Posterior cingulate gyrus (tissue), 11 donors: ENCODE measurements around the gene NOM1.

ENCODE experiments used
- DNase-seq, 10 donors: peaks; one replicate each; pipeline versions ENCODE4 v3.0.0 to v3.0.0-alpha.2; 2020 to 2021; ENCODE audit warnings: mixed read lengths in 3 of 10
- intact Hi-C: fragments of 100-400 bp; cut with DNase I; formaldehyde crosslinking; loops from one replicate; pipeline ENCODE4 v1.15.1; 2023

Gene NOM1

GRCh38 chr7:157012113-157012547 lies 62.6 kb downstream of the NOM1 start:
- no peak for DNase-seq
- intact Hi-C loops: no loop called here

- peak in 2 of 10 donors; percentile 27 to 49 for DNase-seq
- intact Hi-C loops: no loop called here
Measured at GRCh38 chr7:157013101-157013500, 63.6 kb downstream of the NOM1 start.

- peak in 2 of 10 donors; percentile 59 to 69 for DNase-seq
- intact Hi-C loops: no loop called here
Measured at GRCh38 chr7:157013602-157014549, 64.4 kb downstream of the NOM1 start.

GRCh38 chr7:157014635-157015555 lies 65.4 kb downstream of the NOM1 start:
- peak in 2 of 10 donors; percentile 48 to 69 for DNase-seq
- intact Hi-C loops: no loop called here

GRCh38 chr7:157016024-157016351 lies 66.5 kb downstream of the NOM1 start:
- DNase-seq: peak in 2 of 10 donors; percentile 49 to 50
- intact Hi-C loops: no loop called here

- peak in 1 of 10 donors; percentile 45 for DNase-seq
- intact Hi-C loops: no loop called here
Measured at GRCh38 chr7:157016352-157017041, 67.0 kb downstream of the NOM1 start.

- intact Hi-C loops: no loop called here
- DNase-seq: peak in 2 of 10 donors; percentile 47 to 66
Measured at GRCh38 chr7:157017149-157017548, 67.6 kb downstream of the NOM1 start.

GRCh38 chr7:157017603-157018327 lies 68.3 kb downstream of the NOM1 start:
- intact Hi-C loops: no loop called here
- DNase-seq: peak in 1 of 10 donors; percentile 58

GRCh38 chr7:157018328-157018996 lies 69.0 kb downstream of the NOM1 start:
- peak in 1 of 10 donors; percentile 47 for DNase-seq
- intact Hi-C loops: no loop called here

- intact Hi-C loops: no loop called here
- peak in 2 of 10 donors; percentile 54 to 76 for DNase-seq
Measured at GRCh38 chr7:157018997-157019608, 69.6 kb downstream of the NOM1 start.

- peak in 2 of 10 donors; percentile 65 to 71 for DNase-seq
- intact Hi-C loops: no loop called here
Measured at GRCh38 chr7:157019718-157020451, 70.4 kb downstream of the NOM1 start.

- peak in 2 of 10 donors; percentile 46 to 59 for DNase-seq
- intact Hi-C loops: no loop called here
Measured at GRCh38 chr7:157020514-157021070, 71.1 kb downstream of the NOM1 start.

GRCh38 chr7:157021071-157021870 lies 71.8 kb downstream of the NOM1 start:
- intact Hi-C loops: no loop called here
- peak in 2 of 10 donors; percentile 57 to 67 for DNase-seq

- intact Hi-C loops: no loop called here
- peak in 2 of 10 donors; percentile 0 to 19 for DNase-seq
Measured at GRCh38 chr7:157021871-157022680, 72.6 kb downstream of the NOM1 start.
